ENCODE data around the gene CASP8. TPM values are rescaled to one million over a fixed set of nuclear protein-coding genes. Genes with fewer than 3 reads are reported as not detected.
"Not testable (repeated sequence)": the region's sequence is repeated elsewhere in the genome, so short reads cannot be mapped to it uniquely, and the experiment has no call there.

Gene CASP8
- total RNA-seq, 1 donor from 2014 or later = 40.5 TPM

DNA sequence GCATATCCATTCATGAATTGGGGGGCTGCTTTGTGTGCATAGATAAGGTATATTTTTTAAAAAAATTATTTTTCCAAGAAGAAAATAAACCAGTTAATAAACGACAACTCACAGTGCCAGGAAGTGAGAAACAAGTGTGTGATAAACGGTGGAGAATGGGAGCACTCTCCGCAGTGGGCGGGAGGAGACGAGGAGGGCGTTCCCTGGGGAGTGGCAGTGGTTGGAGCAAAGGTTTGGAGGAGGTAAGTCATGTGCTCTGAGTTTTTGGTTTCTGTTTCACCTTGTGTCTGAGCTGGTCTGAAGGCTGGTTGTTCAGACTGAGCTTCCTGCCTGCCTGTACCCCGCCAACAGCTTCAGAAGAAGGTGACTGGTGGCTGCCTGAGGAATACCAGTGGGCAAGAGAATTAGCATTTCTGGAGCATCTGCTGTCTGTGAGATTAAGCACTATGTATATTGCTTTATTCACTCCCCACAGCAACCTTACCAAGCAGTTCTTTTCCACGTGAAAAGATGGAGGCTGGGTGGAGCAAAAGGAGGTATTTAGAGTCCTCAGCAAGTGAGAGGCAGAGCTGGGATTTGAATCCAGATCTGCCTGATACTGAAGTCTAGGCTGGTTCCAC lies 27.0 kb upstream of the CASP8 start:
- Mint-ChIP-seq H3K9me3 (no peaks in the 10 kb centered on the region), H3K27ac (peak overlapping the region; percentile 93), H3K4me3 (peak overlapping the region; percentile 93), H3K36me3 (ENCODE audit: low read depth) (peaks cover 15% of the 10 kb centered on the region), H3K27me3 (ENCODE audit: insufficient read depth) (no peaks in the 10 kb centered on the region), H3K4me1 (ENCODE audit: low read depth) (peaks cover 56% of the 10 kb centered on the region)
- peak; percentile 86 for DNase-seq (ENCODE audit: low spot score)
- intact Hi-C loops (cut with micrococcal nuclease) = loop anchor here (1.0 to 10.0 kb wide), 6 partner anchors 218 to 801 kb away; partner anchors contain the start of genes ALS2, FZD7, SGO2 and STRADB

GRCh38 chr2:201233812-201234662 lies 26.3 kb upstream of the CASP8 start:
- intact Hi-C loops (cut with micrococcal nuclease) = loop anchor here (1.0 to 10.0 kb wide), 6 partner anchors 217 to 801 kb away; partner anchors contain the start of genes ALS2, FZD7, SGO2 and STRADB
- Mint-ChIP-seq H3K9me3 (no peaks in the 10 kb centered on the region), H3K27me3 (ENCODE audit: insufficient read depth) (no peaks in the 10 kb centered on the region), H3K36me3 (ENCODE audit: low read depth) (peaks cover 11% of the 10 kb centered on the region), H3K4me1 (ENCODE audit: low read depth) (peaks cover 49% of the 10 kb centered on the region), H3K27ac (peak overlapping the region; percentile 93), H3K4me3 (peak overlapping the region; percentile 93)
- no peak for DNase-seq (ENCODE audit: low spot score)

GRCh38 chr2:201234663-201235135 lies 25.6 kb upstream of the CASP8 start:
- Mint-ChIP-seq H3K9me3 (no peaks in the 10 kb centered on the region), H3K27me3 (ENCODE audit: insufficient read depth) (no peaks in the 10 kb centered on the region), H3K4me1 (ENCODE audit: low read depth) (peaks cover 51% of the 10 kb centered on the region), H3K4me3 (peak overlapping the region; percentile 93), H3K27ac (peak overlapping the region; percentile 93), H3K36me3 (ENCODE audit: low read depth) (peaks cover 16% of the 10 kb centered on the region)
- DNase-seq (ENCODE audit: low spot score) = no peak
- intact Hi-C loops (cut with micrococcal nuclease) = loop anchor here (5.0 to 10.0 kb wide), 5 partner anchors 173 to 943 kb away; partner anchors contain the start of genes FZD7 and SGO2

DNA sequence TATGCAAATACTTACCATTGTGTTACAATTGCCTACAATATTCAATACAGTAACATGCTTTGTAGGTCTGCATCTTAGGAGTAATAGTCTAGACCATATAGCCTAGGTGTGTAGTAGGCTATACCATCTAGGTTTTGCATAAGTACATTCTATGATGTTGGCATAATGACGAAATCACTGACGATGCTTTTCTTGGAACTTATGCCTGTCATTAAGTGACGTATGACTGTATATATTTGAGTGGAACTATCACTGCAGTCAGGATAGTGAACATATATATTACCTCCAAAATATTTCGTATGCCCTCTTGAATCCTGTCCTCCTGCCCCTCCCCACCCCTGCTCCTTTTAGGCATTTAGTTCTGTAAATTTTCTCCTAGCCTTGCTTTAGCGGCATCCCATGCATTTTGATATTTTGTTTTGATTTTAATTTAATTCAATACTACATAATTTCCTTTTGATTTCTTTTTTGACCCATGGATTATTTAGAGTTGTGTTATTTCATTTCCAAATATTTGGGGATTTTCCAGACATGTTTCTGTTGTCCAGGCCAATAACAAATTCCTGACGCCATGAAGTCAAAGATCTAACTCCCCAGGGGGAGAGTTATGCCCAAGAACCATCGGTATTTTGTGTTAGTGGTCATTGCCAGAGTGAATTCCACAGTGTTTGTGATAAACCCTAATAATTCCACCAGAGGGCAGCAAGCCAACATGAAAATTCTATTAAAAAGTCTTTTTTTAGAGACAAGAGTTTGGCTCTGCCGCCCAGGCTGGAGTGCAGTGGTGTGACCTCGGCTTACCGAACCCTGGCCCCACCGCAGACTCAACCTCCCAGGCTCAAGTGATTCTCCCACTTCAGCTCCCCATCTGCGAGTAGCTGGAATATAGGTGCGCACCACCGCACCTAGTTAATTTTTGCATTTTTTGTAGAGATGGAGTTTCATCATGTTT lies 24.2 kb upstream of the CASP8 start:
- intact Hi-C loops (cut with micrococcal nuclease) = loop anchor here (1.0 to 10.0 kb wide), 9 partner anchors 22 to 941 kb away; partner anchors contain the start of gene FZD7
- peak overlapping the region; percentile 93 for H3K4me3 Mint-ChIP-seq
- H3K36me3 Mint-ChIP-seq (ENCODE audit: low read depth) = peaks cover 30% of the 10 kb centered on the region
- H3K4me1 Mint-ChIP-seq (ENCODE audit: low read depth) = peaks cover 50% of the 10 kb centered on the region
- DNase-seq (ENCODE audit: low spot score) = peak; percentile 55
- H3K27ac Mint-ChIP-seq = peak overlapping the region; percentile 80
- H3K27me3 Mint-ChIP-seq (ENCODE audit: insufficient read depth) = no peaks in the 10 kb centered on the region
- no peaks in the 10 kb centered on the region for H3K9me3 Mint-ChIP-seq

DNA sequence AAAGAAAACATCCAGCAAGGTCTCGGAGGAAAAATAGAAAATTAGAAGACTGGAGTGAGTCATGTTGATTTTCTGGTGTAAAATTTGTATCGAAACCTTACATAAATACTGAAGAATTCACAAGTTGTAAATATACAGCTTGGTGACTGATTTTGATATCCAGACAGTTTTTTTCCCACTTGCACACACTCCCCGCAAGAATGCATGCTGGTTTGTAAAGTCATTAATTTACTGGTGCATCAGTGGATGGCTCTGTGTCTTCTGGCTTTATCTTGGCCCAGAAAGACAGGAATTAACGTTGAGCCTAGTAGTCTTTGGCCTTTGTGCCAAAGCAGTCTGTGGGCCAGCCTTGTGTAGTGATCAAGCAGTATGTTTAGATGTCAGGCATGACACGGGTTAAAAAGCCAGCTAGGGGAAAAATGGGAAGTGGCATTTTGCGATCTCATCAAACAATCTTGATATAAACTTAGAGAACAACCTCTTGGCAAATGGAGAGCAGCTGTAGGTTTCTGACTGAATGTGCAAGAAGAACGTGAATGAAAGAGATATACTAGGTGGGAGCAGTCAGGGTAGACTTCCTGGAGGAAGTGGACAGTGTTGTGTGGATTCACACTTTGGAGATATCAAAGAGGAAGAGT lies 22.7 kb upstream of the CASP8 start:
- intact Hi-C loops (cut with micrococcal nuclease) = loop anchor here (5.0 to 10.0 kb wide), 4 partner anchors 170 to 940 kb away; partner anchors contain the start of gene FZD7
- Mint-ChIP-seq H3K36me3 (ENCODE audit: low read depth) (peaks cover 41% of the 10 kb centered on the region), H3K4me1 (ENCODE audit: low read depth) (peaks cover 45% of the 10 kb centered on the region), H3K9me3 (no peaks in the 10 kb centered on the region), H3K27me3 (ENCODE audit: insufficient read depth) (no peaks in the 10 kb centered on the region), H3K27ac (peak overlapping the region; percentile 32), H3K4me3 (peak overlapping the region; percentile 20)
- no peak for DNase-seq (ENCODE audit: low spot score)

- Mint-ChIP-seq H3K36me3 (ENCODE audit: low read depth) (peaks cover 45% of the 10 kb centered on the region), H3K4me1 (ENCODE audit: low read depth) (peaks cover 49% of the 10 kb centered on the region), H3K4me3 (peak overlapping the region; percentile 57), H3K27ac (peak overlapping the region; percentile 69)
- DNase-seq (ENCODE audit: low spot score); H3K9me3 Mint-ChIP-seq; H3K27me3 Mint-ChIP-seq (ENCODE audit: insufficient read depth): not testable (repeated sequence)
- intact Hi-C loops (cut with micrococcal nuclease) = loop anchor here (5.0 to 10.0 kb wide), 4 partner anchors 168 to 938 kb away; partner anchors contain the start of gene FZD7
These were observed 21.0 kb upstream of the CASP8 start for GRCh38 chr2:201239167-201239935.

DNA sequence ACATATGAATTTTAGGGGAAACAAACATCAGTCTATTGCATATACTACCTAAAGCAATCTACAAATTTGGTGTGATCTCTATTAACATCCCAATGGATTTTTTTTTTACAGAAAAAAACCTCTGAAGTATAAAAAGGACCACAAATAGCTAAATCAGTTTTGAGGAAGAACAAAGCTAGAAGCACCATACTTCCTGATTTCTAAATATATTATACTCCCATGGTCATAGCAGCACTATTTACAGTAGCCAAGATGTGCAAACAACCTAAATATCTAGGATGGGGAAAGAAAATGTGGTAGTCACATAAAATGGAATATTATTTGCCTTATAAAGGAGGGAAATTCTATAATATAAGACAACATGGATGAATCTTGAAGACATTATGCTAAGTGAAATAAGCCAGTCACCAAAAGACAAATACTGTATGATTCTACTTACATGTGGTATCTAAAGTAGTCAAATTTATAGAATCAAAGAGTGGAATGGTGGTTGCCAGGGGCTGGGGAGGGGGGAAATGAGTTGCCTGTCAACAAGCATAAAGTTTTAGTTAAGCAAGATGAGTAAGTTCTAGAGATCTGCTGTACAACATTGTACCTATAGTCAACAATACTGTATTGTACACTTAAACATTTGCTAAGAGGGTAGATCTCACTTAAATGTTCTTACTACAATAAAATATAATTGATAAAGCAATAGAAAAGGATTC lies 17.6 kb upstream of the CASP8 start:
- intact Hi-C loops (cut with micrococcal nuclease) = loop anchor here (1.0 kb wide), 1 partner anchor 12 kb away; no protein-coding TSS in a partner anchor
- H3K9me3 Mint-ChIP-seq = no peaks in the 10 kb centered on the region
- H3K4me3 Mint-ChIP-seq = no peak overlapping the region
- peaks cover 36% of the 10 kb centered on the region for H3K4me1 Mint-ChIP-seq (ENCODE audit: low read depth)
- no peak overlapping the region for H3K27ac Mint-ChIP-seq
- no peaks in the 10 kb centered on the region for H3K27me3 Mint-ChIP-seq (ENCODE audit: insufficient read depth)
- peaks cover 43% of the 10 kb centered on the region for H3K36me3 Mint-ChIP-seq (ENCODE audit: low read depth)
- no peak for DNase-seq (ENCODE audit: low spot score)

DNA sequence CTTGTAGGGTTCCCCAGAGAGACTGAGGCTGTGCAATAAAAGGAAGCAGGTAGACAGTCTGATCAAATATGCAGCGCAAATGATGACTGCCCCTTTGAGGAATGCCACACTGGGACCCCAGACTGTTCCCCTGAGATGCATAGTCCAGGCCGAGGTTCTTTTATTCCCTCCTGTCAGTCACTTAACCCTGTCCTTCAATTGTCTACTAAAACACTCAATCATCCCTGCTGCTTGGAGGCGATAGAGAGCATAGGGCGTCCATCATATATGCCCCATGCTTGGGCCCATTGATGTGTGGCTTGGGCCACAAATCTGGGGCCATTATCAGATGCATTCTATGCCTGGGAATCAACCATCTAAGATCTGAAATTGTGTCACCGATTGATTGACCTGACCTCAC lies 15.5 kb upstream of the CASP8 start:
- Mint-ChIP-seq H3K4me1 (ENCODE audit: low read depth) (peaks cover 42% of the 10 kb centered on the region), H3K27ac (peak overlapping the region; percentile 32), H3K36me3 (ENCODE audit: low read depth) (peaks cover 47% of the 10 kb centered on the region), H3K4me3 (no peak overlapping the region), H3K9me3 (peaks cover 2% of the 10 kb centered on the region), H3K27me3 (ENCODE audit: insufficient read depth) (no peaks in the 10 kb centered on the region)
- no peak for DNase-seq (ENCODE audit: low spot score)
- intact Hi-C loops (cut with micrococcal nuclease) = no loop called here

DNA sequence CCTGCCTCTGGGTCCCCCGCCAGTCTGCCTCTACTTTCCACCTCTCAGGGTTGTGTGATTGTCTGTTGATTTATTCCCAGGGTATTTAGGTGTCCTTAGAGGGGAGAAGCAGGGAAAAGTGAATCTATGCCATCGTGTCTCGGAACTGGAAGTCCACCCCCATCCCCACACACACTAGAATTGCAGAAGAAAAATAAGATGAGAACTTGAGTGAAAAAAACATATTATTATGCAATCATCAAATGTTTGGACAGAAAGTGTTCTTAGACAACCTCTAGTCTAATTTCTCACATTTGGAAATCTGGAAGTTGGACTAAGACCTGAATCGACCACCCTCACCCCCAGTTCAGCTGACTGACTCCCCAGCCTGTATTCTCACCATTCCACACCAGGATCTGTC lies 14.1 kb upstream of the CASP8 start:
- no peak overlapping the region for H3K27ac Mint-ChIP-seq
- peaks cover 45% of the 10 kb centered on the region for H3K36me3 Mint-ChIP-seq (ENCODE audit: low read depth)
- no peaks in the 10 kb centered on the region for H3K27me3 Mint-ChIP-seq (ENCODE audit: insufficient read depth)
- intact Hi-C loops (cut with micrococcal nuclease) = no loop called here
- peaks cover 13% of the 10 kb centered on the region for H3K9me3 Mint-ChIP-seq
- no peak for DNase-seq (ENCODE audit: low spot score)
- no peak overlapping the region for H3K4me3 Mint-ChIP-seq
- peaks cover 50% of the 10 kb centered on the region for H3K4me1 Mint-ChIP-seq (ENCODE audit: low read depth)

GRCh38 chr2:201248288-201248844 lies 12.0 kb upstream of the CASP8 start:
- Mint-ChIP-seq H3K27ac (peak overlapping the region; percentile 21), H3K36me3 (ENCODE audit: low read depth) (peaks cover 41% of the 10 kb centered on the region), H3K4me1 (ENCODE audit: low read depth) (peaks cover 57% of the 10 kb centered on the region), H3K4me3 (no peak overlapping the region), H3K9me3 (peaks cover 13% of the 10 kb centered on the region), H3K27me3 (ENCODE audit: insufficient read depth) (no peaks in the 10 kb centered on the region)
- no peak for DNase-seq (ENCODE audit: low spot score)
- intact Hi-C loops (cut with micrococcal nuclease) = no loop called here

All from activated T-helper 1 cell treated with anti-CD3 and anti-CD28 coated beads, Interleukin-12 subunit alpha, Interleukin-12 subunit beta, Interleukin-2, Interleukin-4 antibody, amounts not matched to agents 30 ng/mL and 10 ng/mL and 1 ng/mL, durations not matched to agents 14 hours and 24 hours and 36 hours (primary cell).